Stimulated activated naive CD4-positive, alpha-beta T cell treated with Interleukin-2 at 50 U/mL for 16 hours (primary cell): ENCODE measurements around the gene DOCK4.

Source experiments
- DNase-seq: peaks from one replicate; lab custom pipeline; 2025; lab: John Stamatoyannopoulos, UW

DOCK4 gene

DNA sequence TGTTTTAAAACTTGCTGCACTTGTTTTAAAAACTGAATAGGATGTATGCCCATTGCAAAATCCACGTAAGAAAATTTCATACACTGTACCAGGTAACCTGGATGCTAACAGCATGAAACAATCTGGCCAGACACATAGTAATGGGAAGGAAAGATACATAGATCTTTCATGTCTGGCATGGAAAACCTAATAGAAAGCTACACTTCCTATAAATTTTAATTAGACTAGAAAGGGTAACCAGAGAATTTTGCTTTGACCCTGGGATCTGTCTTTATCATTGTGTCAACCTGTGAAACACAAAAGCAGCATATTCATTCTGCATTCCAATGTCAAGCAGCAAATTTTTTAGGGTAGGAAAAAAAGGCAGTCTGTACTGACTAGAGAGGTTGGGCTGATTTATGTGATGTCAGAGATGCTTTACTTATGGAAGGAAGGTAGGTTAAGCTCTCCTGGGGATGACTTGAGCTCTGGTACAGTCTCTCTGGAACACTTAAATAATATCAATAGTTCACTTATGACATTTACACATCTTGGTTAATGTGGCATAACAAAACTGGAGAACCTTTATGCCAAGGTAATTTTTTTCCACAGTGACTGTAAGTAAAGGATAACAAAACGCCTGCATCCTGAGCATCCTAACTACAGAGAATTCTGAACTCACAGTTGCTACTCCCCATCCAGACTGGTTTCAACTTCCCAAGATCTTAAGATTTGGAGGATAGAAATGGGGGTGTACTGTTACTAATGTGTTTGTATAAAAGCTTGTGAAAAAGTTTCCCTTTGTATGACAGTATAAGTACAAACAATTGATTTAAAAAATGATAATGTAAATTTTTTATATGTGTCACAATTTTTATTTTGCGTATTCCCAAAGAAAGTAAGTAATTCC, 44.7 kb downstream of the DOCK4 start:
- no peak for DNase-seq

DNA sequence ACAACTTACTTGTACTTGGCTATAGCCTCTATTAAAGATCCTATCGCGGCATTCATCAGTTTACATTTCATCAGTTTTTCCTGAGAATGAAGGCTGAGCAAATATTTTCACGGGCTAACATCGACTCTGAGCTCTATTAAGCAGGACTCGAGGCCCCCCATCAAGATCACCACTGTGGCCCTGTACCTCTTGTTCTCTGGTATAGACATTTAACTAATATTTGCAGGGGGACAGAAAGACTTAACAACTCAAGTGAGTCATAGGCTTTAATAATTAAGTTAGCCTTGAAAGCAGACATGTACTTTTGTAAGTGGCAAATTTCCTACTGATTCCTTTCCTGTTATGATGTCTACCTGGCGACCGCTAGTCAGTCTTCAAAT, 45.4 kb downstream of the DOCK4 start:
- no peak for DNase-seq

DNA sequence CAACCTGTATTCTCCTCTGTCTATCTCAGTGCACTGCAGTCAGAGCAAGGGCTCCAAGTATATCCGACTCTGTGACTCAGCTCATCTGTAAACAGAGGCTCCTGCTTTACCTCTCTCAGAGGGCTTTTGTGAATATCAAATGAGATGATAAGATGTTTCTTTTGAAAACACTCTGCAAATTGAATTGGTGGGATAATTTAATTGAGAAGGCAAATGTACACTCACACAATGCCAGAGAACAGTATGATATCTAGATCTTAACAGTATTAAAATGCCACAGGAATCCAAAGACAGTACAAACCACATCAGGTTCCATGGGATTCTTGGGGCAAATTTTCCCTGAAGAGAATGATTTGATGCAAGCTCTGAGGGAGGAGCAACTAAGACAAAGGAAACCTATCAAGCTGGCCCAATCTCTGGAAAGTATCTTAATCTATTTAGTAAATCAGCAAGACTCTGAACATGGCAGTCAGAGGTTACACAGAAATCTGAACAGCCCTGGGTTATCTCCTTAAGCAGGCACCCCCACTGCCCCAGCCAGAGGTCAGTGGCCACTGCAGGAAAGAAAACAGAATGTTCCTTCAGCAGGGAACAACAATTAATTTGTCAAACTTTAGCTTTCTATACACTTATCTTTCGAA, 45.9 kb downstream of the DOCK4 start:
- no peak for DNase-seq

DNA sequence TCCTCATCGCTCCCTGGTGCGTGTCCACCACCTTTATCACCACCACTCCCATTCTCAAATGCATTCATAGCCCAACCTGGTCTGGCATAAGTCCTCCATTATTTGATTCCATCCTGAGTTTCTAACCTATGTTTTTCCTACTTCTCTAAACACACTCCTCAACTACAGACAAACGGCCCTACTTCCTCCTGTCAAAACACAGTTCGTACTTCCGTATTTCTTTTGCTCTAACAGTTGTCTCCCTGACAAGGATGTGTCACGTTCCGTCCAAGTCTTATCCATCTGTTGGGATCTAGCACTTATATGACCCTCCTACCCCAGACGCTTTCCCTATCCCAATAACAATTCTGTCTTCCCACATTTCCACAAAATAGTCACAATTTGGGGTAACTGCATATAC, 46.8 kb downstream of the DOCK4 start:
- DNase-seq, result no peak

DNA sequence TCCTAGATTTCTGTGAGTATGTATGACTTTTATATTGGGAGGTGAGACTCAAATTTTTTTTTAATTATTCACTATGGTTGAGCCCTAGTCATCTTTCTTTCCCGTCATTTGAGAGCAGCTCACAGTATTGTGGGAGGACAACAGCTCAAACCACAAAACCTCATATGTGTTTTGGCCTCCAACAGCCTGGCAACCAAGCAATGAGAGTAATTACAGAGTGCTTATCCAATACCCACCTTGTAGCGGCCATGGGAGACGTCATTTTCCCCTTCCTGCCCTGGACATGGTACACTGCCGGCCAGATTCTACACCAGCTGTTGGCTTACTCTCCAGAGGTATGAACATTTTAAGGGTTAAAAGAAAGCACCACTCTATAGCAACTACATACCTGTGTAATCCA, 49.1 kb downstream of the DOCK4 start:
- no peak for DNase-seq

DNA sequence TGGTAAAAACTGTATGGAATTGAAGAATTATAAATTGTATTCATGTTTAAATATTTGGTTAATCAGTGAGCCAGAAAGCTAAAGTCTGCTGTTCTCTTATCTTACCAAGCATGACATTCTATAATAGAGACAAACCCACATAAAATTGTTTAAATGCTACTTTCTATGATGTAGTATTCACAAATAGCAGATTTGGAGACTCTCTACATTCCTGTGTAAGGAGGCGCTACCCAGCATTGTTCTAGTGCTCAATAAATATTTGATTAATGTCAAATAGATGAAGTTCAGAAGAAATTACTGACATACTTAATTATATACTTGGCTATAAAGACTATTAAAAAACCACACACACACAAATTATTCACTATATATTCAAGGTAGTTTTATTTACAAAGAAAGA, 49.8 kb downstream of the DOCK4 start:
- DNase-seq, result no peak

DNA sequence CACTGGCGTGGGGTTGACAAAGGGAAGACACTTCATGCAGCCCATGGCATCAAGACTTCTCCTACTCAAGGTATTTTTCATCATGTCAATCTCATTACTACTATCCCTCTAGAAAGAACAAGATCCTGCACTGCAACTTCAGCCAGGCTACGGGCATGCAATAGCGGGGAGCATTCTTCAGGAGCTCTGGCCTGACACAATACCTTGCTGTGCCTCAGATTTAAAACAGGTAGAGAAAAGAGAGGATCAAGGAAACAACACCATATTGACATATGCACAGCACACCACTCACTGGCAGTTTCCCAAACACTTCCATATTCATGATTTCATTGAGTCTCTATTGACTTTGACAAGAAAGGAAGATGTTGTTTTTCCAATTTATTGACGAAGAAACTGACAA, 51.5 kb downstream of the DOCK4 start:
- no peak for DNase-seq

DNA sequence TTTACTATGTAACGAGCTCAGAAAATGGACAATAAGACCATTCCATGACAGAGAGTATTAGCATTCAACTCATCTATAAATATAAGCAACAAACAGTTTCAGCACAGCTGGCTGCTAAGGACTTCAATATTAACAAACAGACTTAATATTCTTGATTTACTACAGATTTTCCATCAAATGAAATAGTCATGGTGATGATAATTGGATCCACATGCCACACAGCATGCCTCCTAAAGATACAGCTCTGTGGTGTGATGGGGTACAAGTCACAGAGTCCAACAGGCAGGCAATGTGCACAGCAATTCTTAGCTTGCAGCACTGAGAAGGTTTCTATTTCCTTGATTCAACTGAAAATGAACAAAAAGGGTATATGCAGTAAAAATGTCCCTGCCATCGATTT, 54.0 kb downstream of the DOCK4 start:
- no peak for DNase-seq

DNA sequence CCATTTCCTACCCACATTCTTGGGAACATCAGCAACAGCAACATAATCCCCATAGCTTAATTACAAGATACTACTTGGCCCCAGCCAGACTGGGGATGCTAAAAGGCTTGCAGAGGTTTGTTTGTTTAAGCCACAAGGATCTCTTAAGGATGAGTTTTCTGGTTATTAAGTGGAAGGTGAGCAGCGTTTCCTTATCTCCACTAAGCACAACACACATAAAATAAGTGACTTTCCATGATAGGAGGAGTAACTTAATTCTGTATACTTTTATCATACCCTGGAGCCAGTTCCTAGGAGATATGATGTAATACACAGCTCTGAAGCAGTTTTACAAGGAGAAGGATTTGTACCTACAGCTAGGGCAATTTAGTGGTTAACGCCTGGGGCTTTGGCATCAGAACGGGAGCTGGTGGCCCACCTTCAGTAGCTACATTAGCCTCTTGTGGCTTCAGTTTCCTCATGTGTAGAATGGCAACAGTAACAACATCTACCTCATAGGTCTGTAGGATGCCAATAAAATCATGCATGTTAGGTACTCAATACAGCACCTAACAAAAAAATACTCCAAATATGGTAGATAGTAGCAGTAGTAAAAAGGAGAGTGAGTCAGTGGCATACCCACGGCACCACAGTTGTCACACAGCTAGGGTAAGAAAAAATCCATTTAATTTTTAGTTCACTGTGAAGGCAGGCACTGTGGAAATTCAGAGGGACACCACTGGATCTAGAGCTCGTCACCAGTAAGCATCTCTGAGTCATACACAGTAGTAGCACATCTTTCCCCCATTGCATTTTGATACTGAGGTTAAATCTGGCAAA, 55.2 kb downstream of the DOCK4 start:
- no peak for DNase-seq

DNA sequence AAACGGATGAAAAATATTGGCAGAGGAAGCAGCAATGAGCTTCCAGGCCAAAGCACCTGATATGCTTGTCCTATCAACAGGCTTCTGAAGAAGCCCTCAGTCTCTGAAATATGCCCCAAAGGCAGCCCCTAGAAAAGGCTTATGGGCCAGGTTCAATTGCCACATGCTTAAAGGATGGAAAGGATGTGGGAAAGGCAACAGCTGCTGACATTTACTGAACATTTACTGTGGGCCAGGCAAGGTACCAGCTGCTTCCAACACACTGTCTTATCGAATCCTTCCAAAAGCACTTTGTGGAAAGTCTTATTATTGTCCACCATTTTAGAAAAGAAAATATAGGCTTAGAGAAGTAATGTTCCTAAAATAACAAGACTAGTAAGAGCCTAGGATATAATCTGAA, 56.5 kb downstream of the DOCK4 start:
- no peak for DNase-seq

DNA sequence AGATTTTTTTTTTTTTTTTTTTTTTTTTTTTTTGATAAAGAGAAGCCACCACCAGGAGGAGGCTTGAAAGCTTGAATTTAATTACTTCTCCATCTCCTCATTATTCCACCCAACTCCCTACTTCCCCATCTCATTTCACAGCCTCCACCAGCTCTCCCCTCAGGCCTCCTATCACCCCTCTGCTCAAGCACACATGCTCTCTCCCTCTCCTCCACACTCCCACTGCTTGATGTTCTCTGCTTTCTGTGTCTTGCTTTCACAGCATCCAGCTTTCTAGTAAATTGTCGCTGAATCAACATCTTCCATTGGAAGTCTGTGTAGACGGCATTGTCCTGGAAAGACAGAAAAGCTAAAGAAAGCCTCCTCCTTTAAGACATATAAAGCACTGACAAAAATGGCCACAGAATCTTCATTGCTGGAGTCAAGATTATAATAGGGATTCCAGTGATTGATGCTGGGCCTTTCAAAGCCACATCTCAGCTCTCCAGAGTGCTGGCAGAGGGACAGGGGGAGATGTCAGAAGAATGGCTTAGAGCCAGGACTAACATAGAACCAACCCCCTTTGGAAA, 58.3 kb downstream of the DOCK4 start:
- no peak for DNase-seq

DNA sequence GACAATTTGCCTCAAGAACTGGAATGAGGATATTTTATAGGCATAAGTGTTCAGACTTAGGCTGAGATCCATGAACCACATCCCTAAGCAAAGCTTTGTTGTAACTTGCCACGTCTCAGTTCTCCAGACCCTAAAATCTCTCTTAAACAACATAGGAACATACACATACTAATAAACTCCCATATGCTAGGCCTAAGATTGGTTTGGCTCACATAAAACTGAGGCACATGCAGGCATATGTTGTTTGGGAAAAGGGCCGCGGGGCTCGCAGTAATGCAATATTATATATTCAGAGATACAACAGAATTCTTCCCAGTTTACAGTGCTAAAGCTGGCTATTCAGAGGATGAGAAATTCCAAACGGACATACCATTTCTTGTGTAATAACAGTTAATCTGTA, 61.0 kb downstream of the DOCK4 start:
- no peak for DNase-seq

DNA sequence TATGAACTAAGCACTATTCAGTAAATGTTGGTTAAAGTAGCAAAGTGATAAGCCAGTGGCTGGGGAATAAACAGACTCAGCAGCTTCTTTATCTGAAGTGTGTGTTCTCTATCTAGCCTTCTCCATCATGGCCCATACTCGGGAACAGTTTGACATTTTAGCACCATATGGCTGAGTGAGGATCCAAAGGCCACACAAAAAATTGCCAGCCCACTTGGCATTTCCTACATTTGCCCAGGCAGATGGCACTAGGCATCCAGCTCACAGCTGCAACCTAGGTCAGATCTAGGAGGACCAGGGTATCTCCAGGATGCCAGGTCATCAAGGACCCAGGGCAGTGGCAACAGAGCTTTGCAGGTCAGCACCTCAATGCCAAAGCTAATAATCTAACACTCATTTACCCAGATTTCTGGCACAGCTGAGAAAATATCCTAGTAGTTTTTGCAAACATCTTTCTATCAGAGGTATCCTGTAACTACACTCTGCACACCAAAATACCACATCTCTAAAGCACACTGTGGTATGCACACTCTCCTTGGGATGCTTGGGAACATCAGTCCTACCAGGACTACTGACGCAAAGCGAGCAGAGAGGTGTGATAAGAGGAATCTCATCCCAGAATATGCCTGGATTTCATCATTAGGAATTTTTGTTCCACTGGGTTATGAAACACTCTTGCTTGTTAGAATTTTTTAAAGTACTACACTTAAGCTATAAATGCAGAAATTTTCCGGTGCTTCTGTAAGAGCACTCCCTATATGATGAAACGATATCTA, 61.7 kb downstream of the DOCK4 start:
- DNase-seq, result no peak

DNA sequence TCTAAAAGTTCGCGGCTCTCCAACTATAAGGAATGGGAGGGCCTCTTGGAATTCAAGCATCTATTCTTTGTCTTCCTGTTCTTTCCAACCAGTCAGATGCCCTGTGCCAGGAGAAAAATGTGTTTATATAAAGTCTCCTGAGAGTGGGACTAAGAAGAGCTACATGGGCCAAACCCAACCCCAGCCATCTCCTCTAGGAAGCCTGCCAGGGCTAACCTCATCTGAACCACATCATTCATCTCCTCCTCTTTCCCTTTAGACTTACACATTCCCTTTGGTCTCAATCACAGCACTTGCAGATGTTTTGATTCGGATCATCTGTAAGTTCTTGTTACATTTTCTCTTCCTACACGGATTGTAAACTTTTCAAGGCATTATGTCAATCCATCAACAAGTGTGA, 62.6 kb downstream of the DOCK4 start:
- DNase-seq, result no peak

DNA sequence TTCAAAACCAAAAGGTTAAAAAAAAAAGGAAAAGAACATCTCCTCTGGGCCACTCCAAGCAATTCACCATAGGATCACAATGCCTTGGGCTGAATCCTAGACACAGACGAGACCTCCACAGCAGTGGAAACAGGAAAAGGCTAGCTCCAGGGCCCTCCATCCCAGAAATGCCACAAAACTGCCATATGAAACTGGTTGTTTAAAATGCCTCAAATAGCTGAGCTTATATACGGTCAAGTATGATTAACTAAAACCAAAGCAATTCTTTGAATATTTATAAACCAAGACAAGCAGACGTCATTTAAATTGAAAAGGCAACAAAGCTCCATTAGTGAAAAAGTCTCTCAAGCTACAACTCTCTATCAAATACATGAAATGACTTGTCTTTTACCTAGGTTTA, 63.1 kb downstream of the DOCK4 start:
- no peak for DNase-seq

DNA sequence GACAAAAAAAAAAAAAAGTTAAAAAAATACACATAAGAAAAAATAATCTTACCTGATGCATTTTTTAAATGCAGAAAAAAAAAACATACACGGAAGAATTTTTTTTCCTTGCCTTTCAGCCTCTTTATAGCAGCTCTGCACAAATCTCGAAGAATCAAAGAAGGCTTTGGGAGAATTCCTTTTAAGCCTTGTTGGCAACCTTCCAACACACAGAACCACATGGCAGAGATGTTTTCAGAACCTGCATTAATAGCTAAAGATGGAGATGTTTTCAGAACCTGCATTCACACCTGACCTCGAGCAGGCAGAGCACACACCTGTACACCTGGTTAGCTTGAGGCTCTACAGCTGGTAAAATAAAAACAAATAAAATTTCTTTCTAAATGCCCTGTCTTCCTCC, 65.6 kb downstream of the DOCK4 start:
- no peak for DNase-seq

DNA sequence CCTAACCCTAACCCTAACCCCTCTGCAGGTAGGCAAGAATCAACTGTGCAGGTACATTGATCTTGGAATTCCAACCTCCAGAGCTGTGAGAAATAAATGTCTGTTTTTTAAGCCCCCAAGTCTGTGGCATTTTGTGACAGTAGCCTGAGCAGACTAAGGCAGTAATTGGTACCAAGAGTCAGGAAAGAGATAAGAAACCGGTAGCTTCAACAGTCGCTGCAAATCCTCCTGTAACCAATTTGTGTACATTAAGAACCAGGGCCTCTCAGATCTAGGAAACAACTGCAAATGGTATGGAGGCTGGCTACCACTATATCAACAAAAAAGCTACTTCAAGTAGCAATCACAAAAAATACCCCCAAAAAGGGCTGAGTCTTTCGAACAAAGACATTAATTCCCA, 67.3 kb downstream of the DOCK4 start:
- DNase-seq, result no peak

DNA sequence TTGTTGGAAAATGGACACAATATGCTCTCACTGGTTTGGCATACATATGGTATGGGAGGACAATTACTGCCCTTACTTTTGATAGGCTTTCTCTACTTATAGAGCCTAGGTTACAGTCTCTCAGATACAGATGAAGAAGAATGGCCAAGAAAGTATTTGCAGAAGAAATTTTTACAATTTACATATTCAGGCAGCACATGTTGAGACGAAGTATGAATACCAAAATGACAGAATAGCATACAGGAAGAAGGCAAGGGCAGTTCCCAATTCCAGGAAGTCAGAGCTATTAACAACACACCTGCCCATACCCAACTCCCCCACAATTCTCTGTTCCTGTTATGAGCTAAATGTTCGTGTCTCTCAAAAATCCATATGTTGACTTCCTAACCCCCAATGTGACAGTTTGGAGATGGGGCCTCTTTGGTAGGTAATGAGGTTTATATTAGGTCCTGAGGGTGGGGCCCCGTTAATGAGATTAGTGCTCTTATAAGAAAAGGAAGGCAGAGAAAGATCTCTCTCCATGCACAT, 67.8 kb downstream of the DOCK4 start:
- no peak for DNase-seq

DNA sequence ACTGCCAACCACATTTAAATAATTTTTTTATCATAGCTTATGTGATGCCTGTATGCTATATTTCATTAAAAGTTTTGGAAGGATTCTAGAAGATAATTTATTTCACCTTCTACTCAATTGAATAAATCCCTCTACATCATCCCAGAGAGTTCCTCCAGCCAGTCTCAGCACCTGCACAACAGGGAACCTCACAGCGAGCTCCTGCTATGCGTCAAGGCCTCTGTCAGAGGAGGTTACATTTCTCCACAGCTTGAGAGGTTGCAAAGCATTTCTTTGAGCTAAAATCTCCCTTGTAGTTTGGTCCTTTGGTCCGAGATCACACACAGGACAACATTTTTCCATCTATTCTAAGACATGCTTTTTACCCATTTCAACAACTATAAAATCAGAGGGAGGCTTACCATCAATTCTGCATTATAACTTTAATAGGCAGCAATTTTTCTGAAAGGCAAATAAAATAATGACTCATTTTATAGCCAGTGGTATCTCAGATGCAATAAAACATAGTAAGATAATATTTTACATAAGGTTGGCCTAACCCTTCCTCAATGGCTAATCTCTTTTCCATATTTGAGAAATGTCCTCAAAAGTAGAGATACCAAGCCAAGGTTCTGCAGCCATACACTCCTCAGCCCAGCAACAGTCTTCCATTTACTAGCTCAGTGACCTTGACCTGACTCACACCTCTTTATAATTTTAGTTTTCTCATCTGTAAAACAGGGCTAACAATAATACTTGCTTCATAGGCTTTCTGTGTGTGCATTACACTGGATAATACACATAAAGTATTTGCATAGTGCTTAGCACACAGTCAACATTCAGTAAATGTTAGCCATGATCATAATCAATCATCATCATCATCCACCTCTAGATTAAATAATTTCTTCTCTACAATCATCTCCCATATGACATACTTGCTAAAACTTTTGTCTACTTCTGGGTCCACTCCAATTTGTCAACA, 68.8 kb downstream of the DOCK4 start:
- no peak for DNase-seq

DNA sequence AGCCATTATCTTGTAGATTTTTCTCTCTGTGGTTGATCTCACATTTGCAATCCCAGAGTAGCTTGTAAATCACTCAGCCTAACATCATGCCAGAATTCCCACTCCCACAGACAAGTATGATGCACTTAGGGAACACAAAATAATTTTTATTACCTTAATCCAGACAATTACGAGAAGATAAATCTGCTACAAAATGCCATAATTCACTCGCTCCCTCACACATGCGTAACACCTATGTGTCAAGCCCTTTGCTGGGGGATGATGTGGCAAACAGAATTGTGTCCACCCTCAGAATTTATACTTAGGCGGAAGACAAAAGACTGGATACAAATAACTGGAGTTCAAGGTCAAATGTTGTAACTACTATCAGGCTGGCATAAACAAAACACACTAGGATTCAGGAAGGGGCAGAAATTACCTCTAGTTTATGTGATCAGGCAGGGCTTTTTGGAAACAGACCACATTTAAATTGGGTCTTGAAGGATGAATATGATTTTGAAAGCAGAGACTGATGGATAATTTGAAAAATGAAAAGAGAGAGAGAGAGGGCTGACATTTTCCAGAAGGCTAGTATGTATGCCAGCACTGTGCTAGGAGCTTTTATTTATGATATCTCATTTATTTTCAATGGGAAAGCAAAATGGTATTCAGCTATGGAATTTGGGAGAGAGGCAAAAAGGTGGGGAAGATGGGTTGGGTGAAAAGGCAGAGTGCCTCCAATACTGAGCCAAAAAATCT, 69.8 kb downstream of the DOCK4 start:
- DNase-seq, result no peak
